IMR-90 (cell line): Measurements from ENCODE around the gene RABGEF1.

Experiments
- BHLHE40 ChIP-seq: fragments of 150-350 bp; IDR thresholded peaks from 2 replicates; pipeline ENCODE4 v1.6.1; 2016; ENCODE audit warnings: mild to moderate bottlenecking, low read depth, low read length
- CTCF ChIP-seq: conservative IDR thresholded peaks from 2 replicates; pipeline ENCODE4 v1.5.1; 2012; ENCODE audit warnings: mild to moderate bottlenecking, low read depth, low read length, improper control_type of control experiment
- FOS ChIP-seq: fragments of 150-350 bp; IDR thresholded peaks from 2 replicates; pipeline ENCODE4 v1.6.1; 2016; ENCODE audit warnings: low read depth, low read length
- MAZ ChIP-seq: IDR thresholded peaks from 2 replicates; pipeline ENCODE4 v1.6.1; 2012; ENCODE audit warnings: low read depth, mild to moderate bottlenecking, low read length, improper control_type of control experiment, moderate library complexity, borderline replicate concordance
- MXI1 ChIP-seq: IDR thresholded peaks from 2 replicates; pipeline ENCODE4 v1.6.1; 2012; ENCODE audit warnings: low read depth, mild to moderate bottlenecking, low read length, moderate library complexity, borderline replicate concordance
- POLR2A ChIP-seq: IDR thresholded peaks from 2 replicates; pipeline ENCODE4 v1.6.1; 2012; ENCODE audit warnings: mild to moderate bottlenecking, low read depth, low read length
- RAD21 ChIP-seq: IDR thresholded peaks from 2 replicates; pipeline ENCODE4 v1.6.1; 2012; ENCODE audit warnings: low read length, improper control_type of control experiment
- SMC3 ChIP-seq: fragments of 150-350 bp; IDR thresholded peaks from 2 replicates; pipeline ENCODE4 v1.6.1; 2016; ENCODE audit warnings: low read depth, mild to moderate bottlenecking, antibody characterized with exemption, low read length, moderate library complexity

DNA sequence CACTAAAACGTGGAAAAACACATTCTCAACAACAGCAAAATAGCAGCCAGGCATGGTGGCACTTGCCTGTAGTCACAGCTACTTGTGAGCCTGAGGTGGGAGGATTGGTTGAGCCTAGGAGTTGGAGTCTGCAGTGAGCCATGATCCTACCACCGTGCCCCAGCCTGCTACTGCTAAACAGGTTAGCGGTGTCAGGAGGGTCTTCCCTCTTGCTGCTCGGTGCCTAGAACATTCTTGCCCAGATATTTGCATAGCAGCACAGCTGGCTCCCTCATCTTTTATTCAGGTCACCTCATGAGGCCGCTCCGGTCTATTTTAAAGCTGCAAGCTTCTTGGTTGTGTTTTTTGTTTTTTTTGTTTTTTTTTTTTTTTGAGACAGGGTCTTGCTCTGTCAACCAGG is 2.9 kb upstream of the RABGEF1 start:
- TF ChIP-seq RAD21 (no peak), POLR2A (no peak), CTCF (no peak), SMC3 (no peak), MAZ (no peak), FOS (no peak), MXI1 (no peak), BHLHE40 (no peak)
